ENCODE measurements around the gene THYN1.

DNA sequence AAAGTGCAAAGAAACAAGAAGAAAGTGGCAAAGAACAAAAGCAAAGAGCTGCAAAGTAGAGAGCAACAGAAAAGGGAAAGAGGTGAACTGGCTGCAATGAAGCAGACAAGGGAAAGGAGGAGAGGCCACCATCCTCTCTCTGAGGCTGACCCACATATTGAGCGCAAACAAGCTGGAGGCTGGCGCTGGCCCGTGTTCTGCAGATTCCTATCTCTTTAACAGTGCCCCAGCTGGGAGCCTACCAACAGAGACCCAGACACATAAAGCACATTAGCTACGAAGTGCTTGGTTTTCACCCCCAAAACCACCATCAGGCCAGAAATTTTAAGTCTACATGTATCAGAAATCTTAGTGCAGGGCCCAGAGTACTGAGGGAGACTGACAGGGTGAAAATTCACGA is 47.0 kb downstream of the THYN1 start:
- no peak for TF ChIP-seq POLR2A (IDR thresholded peaks at IDR 0.05)
- TF ChIP-seq, protein P1, sequence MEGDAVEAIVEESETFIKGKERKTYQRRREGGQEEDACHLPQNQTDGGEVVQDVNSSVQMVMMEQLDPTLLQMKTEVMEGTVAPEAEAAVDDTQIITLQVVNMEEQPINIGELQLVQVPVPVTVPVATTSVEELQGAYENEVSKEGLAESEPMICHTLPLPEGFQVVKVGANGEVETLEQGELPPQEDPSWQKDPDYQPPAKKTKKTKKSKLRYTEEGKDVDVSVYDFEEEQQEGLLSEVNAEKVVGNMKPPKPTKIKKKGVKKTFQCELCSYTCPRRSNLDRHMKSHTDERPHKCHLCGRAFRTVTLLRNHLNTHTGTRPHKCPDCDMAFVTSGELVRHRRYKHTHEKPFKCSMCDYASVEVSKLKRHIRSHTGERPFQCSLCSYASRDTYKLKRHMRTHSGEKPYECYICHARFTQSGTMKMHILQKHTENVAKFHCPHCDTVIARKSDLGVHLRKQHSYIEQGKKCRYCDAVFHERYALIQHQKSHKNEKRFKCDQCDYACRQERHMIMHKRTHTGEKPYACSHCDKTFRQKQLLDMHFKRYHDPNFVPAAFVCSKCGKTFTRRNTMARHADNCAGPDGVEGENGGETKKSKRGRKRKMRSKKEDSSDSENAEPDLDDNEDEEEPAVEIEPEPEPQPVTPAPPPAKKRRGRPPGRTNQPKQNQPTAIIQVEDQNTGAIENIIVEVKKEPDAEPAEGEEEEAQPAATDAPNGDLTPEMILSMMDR (IDR thresholded peaks at IDR 0.05): no peak

All from ovary (tissue), 3 donors.